HepG2 (cell line): ENCODE data around the gene LRRC45. TPM values are rescaled to one million over a fixed set of nuclear protein-coding genes. Genes with fewer than 3 reads are reported as not detected.
A peak's percentile ranks its signal among the peaks of the same experiment; 100 is the strongest.

Experiments
- ATAC-seq: fragments of 200-7000 bp; cut with Tn5 transposase; 3 replicates; pipeline ENCODE4 v1.9.1; 2020; ENCODE audit warnings: mild to moderate bottlenecking, moderate library complexity
- BruUV-seq: library from RNA; stranded (reverse); fragments of 400-500 nt; replicated peaks from 2 replicates; lab custom pipeline; 2021; lab: Mats Ljungman, UMichigan
- CTCF ChIA-PET: fragments of 300-600 bp; formaldehyde crosslinking; extraction: SDS; loops from one replicate; lab custom pipeline; 2021; ENCODE audit warnings: low total read pairs, inconsistent platforms, low intra/inter-chr PET ratio; lab: Yijun Ruan, JAX
- POLR2A ChIA-PET: fragments of 350-600 bp; sonication (Branson Sonifier 250); formaldehyde crosslinking; loops from one replicate; lab custom pipeline; 2020; ENCODE audit warnings: antibody characterized with exemption, inconsistent platforms; lab: Yijun Ruan, JAX
- DNase-seq: peaks from one replicate; pipeline ENCODE4 v3.0.0-alpha.2; 2015; ENCODE audit warnings: low spot score
- FAIRE-seq: peaks from 3 replicates; lab custom pipeline; 2011; peaks lifted over from hg19 to GRCh38; lab: Jason Lieb, UNC
- H2AFZ ChIP-seq: one replicate; pipeline ENCODE4 v1.6.1; 2011; ENCODE audit warnings: low read length, inconsistent platforms
- H3K27ac ChIP-seq: fragments of 300-600 bp; 3 replicates; pipeline ENCODE4 v1.8.0; 2011; ENCODE audit warnings: mixed run types, mild to moderate bottlenecking, mixed read lengths, low read length, inconsistent platforms; ENCODE audit not compliant: insufficient read depth; ENCODE audit errors: extremely low read length
- H3K27me3 ChIP-seq, 2 experiments: fragments of 200-600 bp in 1 of 2; 2 replicates in 1 of 2; 3 replicates in 1 of 2; pipeline versions ENCODE4 v1.6.0 to v1.8.0; 2011; ENCODE audit warnings: low read length in 2 of 2, mild to moderate bottlenecking in 2 of 2, moderate library complexity in 2 of 2, inconsistent platforms in 1 of 2; ENCODE audit not compliant: insufficient read depth in 2 of 2, control insufficient read depth in 1 of 2
- H3K36me3 ChIP-seq, 2 experiments: fragments of 200-600 bp in 1 of 2; replicated peaks in 1 of 2; 2 replicates in 1 of 2; 3 replicates in 1 of 2; pipeline versions ENCODE4 v1.5.1 to v1.8.0; 2011; ENCODE audit warnings: low read length in 2 of 2, inconsistent platforms in 1 of 2; ENCODE audit not compliant: insufficient read depth in 2 of 2, control insufficient read depth in 1 of 2
- H3K4me1 ChIP-seq: 2 replicates; pipeline ENCODE4 v1.5.1; 2012; ENCODE audit warnings: low read length, inconsistent platforms; ENCODE audit not compliant: insufficient read depth
- H3K4me2 ChIP-seq: 2 replicates; pipeline ENCODE4 v1.6.0; 2011; ENCODE audit warnings: low read depth, low read length, inconsistent platforms
- H3K4me3 ChIP-seq, 3 experiments: fragments of 200-600 bp in 1 of 3; sonication (generic), shearing (Covaris generic) in 1 of 3; replicated peaks in 1 of 3; 2 replicates each; pipeline ENCODE4 v1.5.1; 2011 to 2016; ENCODE audit warnings: low read length in 3 of 3, inconsistent platforms in 2 of 3, low read depth in 2 of 3, mild to moderate bottlenecking in 2 of 3, control low read depth in 1 of 3, mixed read lengths in 1 of 3; ENCODE audit not compliant: insufficient read depth in 1 of 3
- H3K79me2 ChIP-seq: one replicate; pipeline ENCODE4 v1.6.1; 2011; ENCODE audit warnings: low read length, inconsistent platforms; ENCODE audit not compliant: insufficient read depth
- H3K9ac ChIP-seq: 2 replicates; pipeline ENCODE4 v1.6.0; 2011; ENCODE audit warnings: mild to moderate bottlenecking, low read depth, low read length, inconsistent platforms; ENCODE audit not compliant: insufficient read depth
- H3K9me3 ChIP-seq: 2 replicates; pipeline ENCODE4 v1.5.1; 2012; ENCODE audit warnings: mild to moderate bottlenecking, low read length
- H4K20me1 ChIP-seq: 2 replicates; pipeline ENCODE4 v1.6.0; 2011; ENCODE audit warnings: inconsistent platforms, mild to moderate bottlenecking, low read length, moderate library complexity; ENCODE audit not compliant: insufficient read depth
- AHR ChIP-seq: IDR thresholded peaks from 2 replicates; pipeline ENCODE4 v1.6.1; 2018; ENCODE audit warnings: missing genetic modification reagents, missing compliant biosample characterization
- IRF2 ChIP-seq: IDR thresholded peaks from 2 replicates; pipeline ENCODE4 v1.6.1; 2018; ENCODE audit warnings: missing genetic modification reagents, missing compliant biosample characterization
- NKX3-1 ChIP-seq: sonication (generic); formaldehyde crosslinking; IDR thresholded peaks from 2 replicates; pipeline ENCODE4 v1.5.0; 2020; ENCODE audit warnings: missing genetic modification reagents
- PAWR ChIP-seq: sonication (generic); formaldehyde crosslinking; IDR thresholded peaks from 2 replicates; pipeline ENCODE4 v1.4.0; 2020; ENCODE audit warnings: missing genetic modification reagents, mild to moderate bottlenecking, borderline replicate concordance
- RBM22 ChIP-seq: fragments of 200-400 bp; formaldehyde crosslinking; optimal IDR thresholded peaks from 2 replicates; pipeline ENCODE3; 2017; ENCODE audit warnings: mild to moderate bottlenecking, low read length, moderate library complexity
- RFXANK ChIP-seq: IDR thresholded peaks from 2 replicates; pipeline ENCODE4 v1.6.1; 2016
- TCF12 ChIP-seq, 2 experiments: fragments of 450-650 bp in 1 of 2; sonication (generic) in 1 of 2; formaldehyde crosslinking in 1 of 2; IDR thresholded peaks; 2 replicates each; pipeline versions ENCODE4 v1.6.1 to v1.8.0; 2017 to 2022; ENCODE audit warnings: antibody characterized with exemption in 1 of 2, mild to moderate bottlenecking in 1 of 2, missing genetic modification reagents in 1 of 2, moderate library complexity in 1 of 2
- ZFAT ChIP-seq: sonication (generic); formaldehyde crosslinking; conservative IDR thresholded peaks from 2 replicates; pipeline ENCODE4 v1.8.1; 2023; ENCODE audit warnings: missing genetic modification reagents, inconsistent platforms
- ZFY ChIP-seq: sonication (generic); formaldehyde crosslinking; IDR thresholded peaks from 2 replicates; pipeline ENCODE4 v1.4.0; 2020; ENCODE audit warnings: missing genetic modification reagents
- ZNF44 ChIP-seq: sonication (generic); formaldehyde crosslinking; IDR thresholded peaks from 2 replicates; pipeline ENCODE4 v1.5.1; 2020; ENCODE audit warnings: mild to moderate bottlenecking, missing genetic modification reagents
- ZNF496 ChIP-seq: sonication (generic); formaldehyde crosslinking; IDR thresholded peaks from 2 replicates; pipeline ENCODE4 v1.8.1; 2023; ENCODE audit warnings: mild to moderate bottlenecking, moderate library complexity, missing genetic modification reagents; ENCODE audit not compliant: insufficient replicate concordance
- ZNF605 ChIP-seq: sonication (generic); formaldehyde crosslinking; IDR thresholded peaks from 2 replicates; pipeline ENCODE4 v1.8.0; 2022; ENCODE audit warnings: mild to moderate bottlenecking, missing genetic modification reagents
- WGBS: methylation state at CpG from one replicate; pipeline ENCODE4 v1.1.6; 2017; ENCODE audit warnings: low lambda C conversion rate; 5-methylcytosine and 5-hydroxymethylcytosine counted together
- in situ Hi-C: cut with HindIII; loops from 2 replicates; pipeline ENCODE4 v1.10.0; 2017; ENCODE audit warnings: low pct_unique_long_range_greater_than_20kb; ENCODE audit not compliant: extremely low pct_ligation_motif_present
- intact Hi-C: fragments of 100-400 bp; cut with micrococcal nuclease; formaldehyde crosslinking; loops from one replicate; pipeline ENCODE4 v1.10.0; 2022; ENCODE audit not compliant: unreplicated experiment
- polyA plus RNA-seq, 8 experiments: library from polyadenylated mRNA; depleted of rRNA in 3 of 8; stranded (reverse) in 7 of 8; unstranded in 1 of 8; fragments of >200 nt; fragmentation: Illumina TruSeq in 4 of 8; extraction: Trizol in 4 of 8; gene quantifications; 2 replicates each; pipeline versions ENCODE4 v1.2.1 to v1.2.3, GENCODE V29; 2011 to 2016; ENCODE audit warnings: low read depth in 4 of 8, missing spikeins in 1 of 8, mixed read lengths in 1 of 8; ENCODE audit not compliant: insufficient read depth in 1 of 8
- total RNA-seq, 5 experiments: library from RNA; depleted of rRNA; stranded (reverse); fragments of >200 nt; fragmentation: Illumina TruSeq; extraction: Trizol; gene quantifications; 2 replicates each; pipeline ENCODE4 v1.2.3, GENCODE V29; 2016; ENCODE audit warnings: low read depth in 1 of 5
- TF ChIP-seq, protein P1 (sequence below): sonication (generic); formaldehyde crosslinking; IDR thresholded peaks from 2 replicates; pipeline ENCODE4 v1.5.0; 2020; ENCODE audit warnings: missing genetic modification reagents
- TF ChIP-seq, protein P2 (sequence below): sonication (generic); formaldehyde crosslinking; IDR thresholded peaks from 2 replicates; pipeline ENCODE4 v1.4.0; 2020; ENCODE audit warnings: missing genetic modification reagents
- TF ChIP-seq, protein P3 (sequence below): sonication (generic); formaldehyde crosslinking; IDR thresholded peaks from 2 replicates; pipeline ENCODE4 v1.8.0; 2022; ENCODE audit warnings: mild to moderate bottlenecking, missing genetic modification reagents
- TF ChIP-seq, protein P4 (sequence below): IDR thresholded peaks from 2 replicates; pipeline ENCODE4 v1.6.1; 2016; ENCODE audit warnings: control low read depth

LRRC45 gene
- total and polyA plus RNA-seq, 2 of the 13 experiments (the other 11 are each of a cell fraction or from before 2014, with no cell fraction given), result 11.6 to 48.1 TPM

DNA sequence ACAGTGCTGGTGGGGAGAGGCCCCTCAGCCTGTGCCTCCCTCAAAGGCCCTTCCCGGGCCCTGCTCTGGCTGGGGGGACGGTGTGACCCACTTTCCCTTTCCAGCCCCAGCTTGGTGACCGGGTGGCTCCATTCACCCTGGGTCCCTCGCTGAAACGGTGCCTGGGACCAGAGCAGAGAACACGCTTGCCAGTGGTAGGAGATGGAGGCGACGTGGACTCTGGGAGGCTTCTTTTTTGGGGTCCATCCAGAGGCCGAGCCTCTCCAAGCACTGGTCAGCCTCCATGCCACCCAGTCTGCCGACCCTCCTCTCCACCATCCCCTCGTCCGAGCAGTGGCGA, 8.2 kb upstream of the LRRC45 start (continued):
- TF ChIP-seq, protein P1, sequence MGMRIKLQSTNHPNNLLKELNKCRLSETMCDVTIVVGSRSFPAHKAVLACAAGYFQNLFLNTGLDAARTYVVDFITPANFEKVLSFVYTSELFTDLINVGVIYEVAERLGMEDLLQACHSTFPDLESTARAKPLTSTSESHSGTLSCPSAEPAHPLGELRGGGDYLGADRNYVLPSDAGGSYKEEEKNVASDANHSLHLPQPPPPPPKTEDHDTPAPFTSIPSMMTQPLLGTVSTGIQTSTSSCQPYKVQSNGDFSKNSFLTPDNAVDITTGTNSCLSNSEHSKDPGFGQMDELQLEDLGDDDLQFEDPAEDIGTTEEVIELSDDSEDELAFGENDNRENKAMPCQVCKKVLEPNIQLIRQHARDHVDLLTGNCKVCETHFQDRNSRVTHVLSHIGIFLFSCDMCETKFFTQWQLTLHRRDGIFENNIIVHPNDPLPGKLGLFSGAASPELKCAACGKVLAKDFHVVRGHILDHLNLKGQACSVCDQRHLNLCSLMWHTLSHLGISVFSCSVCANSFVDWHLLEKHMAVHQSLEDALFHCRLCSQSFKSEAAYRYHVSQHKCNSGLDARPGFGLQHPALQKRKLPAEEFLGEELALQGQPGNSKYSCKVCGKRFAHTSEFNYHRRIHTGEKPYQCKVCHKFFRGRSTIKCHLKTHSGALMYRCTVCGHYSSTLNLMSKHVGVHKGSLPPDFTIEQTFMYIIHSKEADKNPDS (CRISPR knock-in tag), result peak; percentile 68; the same call in 1 of the 2 replicates
- peak; percentile 6 for TF ChIP-seq RBM22

DNA sequence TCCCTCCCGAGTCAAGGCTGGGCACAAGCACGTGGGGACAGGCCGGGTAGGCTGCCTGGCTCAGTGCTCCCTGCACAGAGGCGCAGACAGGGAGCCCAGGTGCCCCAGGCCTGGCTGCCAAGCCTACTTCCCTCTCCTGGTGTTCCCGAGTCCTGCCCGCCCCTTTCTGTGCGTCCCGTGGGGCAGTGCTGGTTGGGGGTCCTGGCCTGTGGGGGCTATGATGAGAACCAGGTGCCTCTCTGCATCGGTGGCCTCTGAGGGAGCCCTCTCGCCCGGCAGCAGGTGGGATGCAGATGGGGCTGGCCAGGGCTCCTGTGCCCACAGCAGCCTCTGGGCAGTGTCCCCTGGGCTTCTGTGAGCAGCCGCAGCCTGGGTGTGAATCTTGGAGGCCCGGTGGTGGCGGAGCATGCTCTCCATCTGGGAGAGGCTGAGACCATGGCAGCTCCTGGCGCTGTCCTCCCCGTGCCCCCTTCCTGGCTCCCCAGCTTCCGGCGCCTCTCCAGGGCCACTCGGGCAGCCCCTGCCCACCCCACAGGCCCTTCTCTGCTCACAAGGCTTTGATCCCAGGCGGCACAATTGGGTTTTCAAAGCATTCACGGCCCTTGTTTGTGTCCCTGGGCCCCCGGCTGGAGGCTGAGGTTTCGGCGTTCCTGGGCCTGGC, 7.7 kb upstream of the LRRC45 start:
- WGBS, result 69% methylated on average over 21 of the region's 24 CpGs
- TF ChIP-seq NKX3-1 (peak; percentile 15; the same call in 1 of the 2 replicates), RFXANK (CRISPR knock-in tag) (no peak), ZFAT (no peak), PAWR (CRISPR knock-in tag) (no peak), TCF12 (IDR thresholded peaks at IDR 0.05) (no peak), TCF12 (CRISPR knock-in tag; IDR thresholded peaks at IDR 0.05) (peak; percentile 40; the same call in 1 of the 2 replicates), ZFY (CRISPR knock-in tag) (peak; percentile 56; the same call in 1 of the 2 replicates), ZNF496 (CRISPR knock-in tag) (no peak), ZNF605 (CRISPR knock-in tag) (no peak), AHR (no peak), IRF2 (no peak), ZNF44 (CRISPR knock-in tag) (no peak)
- TF ChIP-seq, protein P2, sequence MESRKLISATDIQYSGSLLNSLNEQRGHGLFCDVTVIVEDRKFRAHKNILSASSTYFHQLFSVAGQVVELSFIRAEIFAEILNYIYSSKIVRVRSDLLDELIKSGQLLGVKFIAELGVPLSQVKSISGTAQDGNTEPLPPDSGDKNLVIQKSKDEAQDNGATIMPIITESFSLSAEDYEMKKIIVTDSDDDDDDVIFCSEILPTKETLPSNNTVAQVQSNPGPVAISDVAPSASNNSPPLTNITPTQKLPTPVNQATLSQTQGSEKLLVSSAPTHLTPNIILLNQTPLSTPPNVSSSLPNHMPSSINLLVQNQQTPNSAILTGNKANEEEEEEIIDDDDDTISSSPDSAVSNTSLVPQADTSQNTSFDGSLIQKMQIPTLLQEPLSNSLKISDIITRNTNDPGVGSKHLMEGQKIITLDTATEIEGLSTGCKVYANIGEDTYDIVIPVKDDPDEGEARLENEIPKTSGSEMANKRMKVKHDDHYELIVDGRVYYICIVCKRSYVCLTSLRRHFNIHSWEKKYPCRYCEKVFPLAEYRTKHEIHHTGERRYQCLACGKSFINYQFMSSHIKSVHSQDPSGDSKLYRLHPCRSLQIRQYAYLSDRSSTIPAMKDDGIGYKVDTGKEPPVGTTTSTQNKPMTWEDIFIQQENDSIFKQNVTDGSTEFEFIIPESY, result peak; percentile 97
- TF ChIP-seq, protein P3, sequence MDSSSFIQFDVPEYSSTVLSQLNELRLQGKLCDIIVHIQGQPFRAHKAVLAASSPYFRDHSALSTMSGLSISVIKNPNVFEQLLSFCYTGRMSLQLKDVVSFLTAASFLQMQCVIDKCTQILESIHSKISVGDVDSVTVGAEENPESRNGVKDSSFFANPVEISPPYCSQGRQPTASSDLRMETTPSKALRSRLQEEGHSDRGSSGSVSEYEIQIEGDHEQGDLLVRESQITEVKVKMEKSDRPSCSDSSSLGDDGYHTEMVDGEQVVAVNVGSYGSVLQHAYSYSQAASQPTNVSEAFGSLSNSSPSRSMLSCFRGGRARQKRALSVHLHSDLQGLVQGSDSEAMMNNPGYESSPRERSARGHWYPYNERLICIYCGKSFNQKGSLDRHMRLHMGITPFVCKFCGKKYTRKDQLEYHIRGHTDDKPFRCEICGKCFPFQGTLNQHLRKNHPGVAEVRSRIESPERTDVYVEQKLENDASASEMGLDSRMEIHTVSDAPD (CRISPR knock-in tag), result no peak
- TF ChIP-seq, protein P4, sequence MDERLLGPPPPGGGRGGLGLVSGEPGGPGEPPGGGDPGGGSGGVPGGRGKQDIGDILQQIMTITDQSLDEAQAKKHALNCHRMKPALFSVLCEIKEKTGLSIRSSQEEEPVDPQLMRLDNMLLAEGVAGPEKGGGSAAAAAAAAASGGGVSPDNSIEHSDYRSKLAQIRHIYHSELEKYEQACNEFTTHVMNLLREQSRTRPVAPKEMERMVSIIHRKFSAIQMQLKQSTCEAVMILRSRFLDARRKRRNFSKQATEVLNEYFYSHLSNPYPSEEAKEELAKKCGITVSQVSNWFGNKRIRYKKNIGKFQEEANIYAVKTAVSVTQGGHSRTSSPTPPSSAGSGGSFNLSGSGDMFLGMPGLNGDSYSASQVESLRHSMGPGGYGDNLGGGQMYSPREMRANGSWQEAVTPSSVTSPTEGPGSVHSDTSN, result no peak

More for the DNA sequence above, 7.7 kb upstream of the LRRC45 start:
- Histone ChIP-seq H2AFZ (no peak overlapping the region), H4K20me1 (no peaks in the 10 kb centered on the region), H3K27me3 (no peaks in the 10 kb centered on the region), H3K4me3 (no peak overlapping the region), H3K9me3 (no peaks in the 10 kb centered on the region), H3K4me2 (0 out of 2 replicates have a peak overlapping the region, but pooled peaks have one; percentile 1), H3K79me2 (peaks cover 5% of the 10 kb centered on the region), H3K9ac (peak overlapping the region; percentile 53), H3K36me3 (peaks cover 29 to 31% of the 10 kb centered on the region in 2 experiments), H3K4me1 (peaks cover 98% of the 10 kb centered on the region), H3K27ac (peak overlapping the region; percentile 68)
- POLR2A ChIA-PET, result interaction anchor here (1.1 to 14.1 kb wide), 9 partner anchors 18 to 105 kb away, joined by 3 to 470 read pairs (median 6); partner anchors contain the start of genes DCXR and NOTUM
- intact Hi-C loops, result no loop called here
- no peak for FAIRE-seq
- in situ Hi-C loops, result no loop called here
- peak; percentile 1 for ATAC-seq
- no TSS peak for BruUV-seq
- DNase-seq, result peak; percentile 92
- CTCF ChIA-PET, result no interaction called here
